Measurements from ENCODE around the gene NIPSNAP2.

GRCh38 chr7:55965805-55966421 is 1.5 kb downstream of the NIPSNAP2 start:
- TF ChIP-seq POLR2AphosphoS5 (IDR thresholded peaks at IDR 0.05; ENCODE audit: low read length) (no peak), ZNF384 (IDR thresholded peaks at IDR 0.05; ENCODE audit: borderline replicate concordance, low read depth, low read length) (no peak), MXI1 (IDR thresholded peaks at IDR 0.05; ENCODE audit: low read depth, low read length) (no peak)
